Measurements from ENCODE around the gene TLE5.
"Not testable (repeated sequence)": the region's sequence is repeated elsewhere in the genome, so short reads cannot be mapped to it uniquely, and the experiment has no call there.

Gene TLE5

DNA sequence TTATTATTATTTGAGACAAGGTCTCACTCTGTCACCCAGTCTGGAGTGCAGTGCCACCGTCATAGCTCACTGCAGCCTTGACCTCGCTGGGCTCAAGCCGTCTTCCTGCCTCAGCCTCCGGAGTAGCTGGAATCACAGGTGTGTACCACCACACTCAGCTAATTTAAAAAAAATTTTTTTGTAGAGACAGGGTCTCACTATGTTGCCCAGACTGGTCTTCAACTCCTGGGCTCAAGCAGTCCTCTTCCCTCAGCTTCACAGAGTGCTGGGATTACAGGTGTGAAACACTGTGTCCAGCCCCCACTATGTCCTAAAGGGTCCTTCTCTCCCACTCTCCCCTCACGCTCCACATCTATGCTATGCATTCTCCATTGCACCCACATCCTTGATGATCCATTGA, 24.1 kb downstream of the TLE5 start:
- H2BK5ac ChIP-seq (ENCODE audit: low read length): no peak overlapping the region
- no peak overlapping the region for H3K9ac ChIP-seq (ENCODE audit: low read depth, low read length, poor library complexity)
- H3K36me3 ChIP-seq (replicated peaks in 1 of 2; ENCODE audit: control insufficient read depth in 2 of 2, insufficient read depth in 2 of 2, low read length in 2 of 2): no peaks in the 10 kb centered on the region
- H3K27me3 ChIP-seq (ENCODE audit: control insufficient read depth in 3 of 3, insufficient read depth in 3 of 3, low read depth in 1 of 3, low read length in 3 of 3): peaks cover 0 to 37% (median 36%) of the 10 kb centered on the region in 3 experiments
- H3K14ac ChIP-seq (ENCODE audit: low read length): no peak overlapping the region
- no peak overlapping the region for H3K4me2 ChIP-seq (ENCODE audit: insufficient read depth, low read length, poor library complexity, severe bottlenecking)
- H3K4me1 ChIP-seq (ENCODE audit: control insufficient read depth in 2 of 2, insufficient read depth in 1 of 2, low read depth in 1 of 2, low read length in 2 of 2): peaks cover 26 to 31% of the 10 kb centered on the region in 2 donors
- no CpG with 5 or more reads among the region's 5 CpGs for WGBS, 2 donors (ENCODE audit: extremely low coverage in 2 of 2, insufficient read length in 2 of 2, insufficient replicate concordance in 1 of 2)
- H2AFZ ChIP-seq (ENCODE audit: low read length): no peak overlapping the region
- no peak overlapping the region for H3K18ac ChIP-seq (ENCODE audit: low read length)
- H3K23ac ChIP-seq (ENCODE audit: low read depth, low read length, poor library complexity): no peak overlapping the region
- H2BK15ac ChIP-seq (ENCODE audit: low read length): no peak overlapping the region
- no peaks in the 10 kb centered on the region for H3K79me1 ChIP-seq (ENCODE audit: low read depth, low read length)
- H2AK5ac ChIP-seq (ENCODE audit: low read depth, low read length): no peak overlapping the region
- H4K91ac ChIP-seq (ENCODE audit: low read depth, low read length, poor library complexity): no peak overlapping the region
- H2BK120ac ChIP-seq (ENCODE audit: low read depth, low read length): no peak overlapping the region
- no peaks in the 10 kb centered on the region for H3K9me3 ChIP-seq (replicated peaks in 1 of 2; ENCODE audit: control insufficient read depth in 2 of 2, insufficient read depth in 1 of 2, low read depth in 1 of 2, low read length in 2 of 2)
- no peak overlapping the region for H2BK12ac ChIP-seq (ENCODE audit: low read length)
- no peak for DNase-seq (ENCODE audit: low spot score)
- no peak overlapping the region for H4K8ac ChIP-seq (ENCODE audit: low read depth, low read length)
- H3K4ac ChIP-seq (ENCODE audit: low read length): no peak overlapping the region
- H3K27ac ChIP-seq (replicated peaks; ENCODE audit: low read length): no peak overlapping the region
- no peak overlapping the region for H3K4me3 ChIP-seq (ENCODE audit: low read length in 2 of 2)

DNA sequence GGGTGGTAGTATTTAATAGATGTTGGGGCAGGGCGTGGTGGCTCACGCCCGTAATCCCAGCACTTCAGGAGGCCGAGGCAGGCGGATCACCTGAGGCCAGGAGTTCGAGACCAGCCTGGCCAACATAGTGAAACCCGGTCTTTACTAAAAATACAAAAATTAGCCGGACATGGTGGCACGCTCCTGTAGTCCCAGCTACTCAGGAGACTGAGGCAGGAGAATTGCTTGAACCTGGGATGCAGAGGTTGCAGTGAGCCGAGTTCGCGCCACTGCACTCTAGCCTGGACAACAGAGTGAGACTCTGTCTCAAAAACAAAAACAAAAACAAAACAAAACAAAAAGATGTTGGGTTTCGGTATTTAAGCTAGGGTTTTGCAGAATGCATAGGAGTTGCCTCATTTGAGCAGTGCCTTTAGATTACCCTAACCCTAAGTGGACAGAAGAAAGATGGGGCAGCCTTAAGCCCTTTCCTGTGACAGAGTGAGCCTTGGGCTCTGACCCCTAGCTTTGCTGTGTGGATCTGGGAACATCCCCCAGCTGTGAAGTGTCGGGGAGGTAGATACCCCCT, 25.2 kb downstream of the TLE5 start:
- not testable (repeated sequence) for H2AK5ac ChIP-seq (ENCODE audit: low read depth, low read length); H3K36me3 ChIP-seq (replicated peaks in 1 of 2; ENCODE audit: control insufficient read depth in 2 of 2, insufficient read depth in 2 of 2, low read length in 2 of 2); H3K27ac ChIP-seq (replicated peaks; ENCODE audit: low read length); H2AFZ ChIP-seq (ENCODE audit: low read length); H3K9me3 ChIP-seq (replicated peaks in 1 of 2; ENCODE audit: control insufficient read depth in 2 of 2, insufficient read depth in 1 of 2, low read depth in 1 of 2, low read length in 2 of 2); H3K4me2 ChIP-seq (ENCODE audit: insufficient read depth, low read length, poor library complexity, severe bottlenecking); H4K8ac ChIP-seq (ENCODE audit: low read depth, low read length); H3K14ac ChIP-seq (ENCODE audit: low read length); H2BK120ac ChIP-seq (ENCODE audit: low read depth, low read length); DNase-seq (ENCODE audit: low spot score); H3K23ac ChIP-seq (ENCODE audit: low read depth, low read length, poor library complexity); H2BK12ac ChIP-seq (ENCODE audit: low read length); H3K79me1 ChIP-seq (ENCODE audit: low read depth, low read length); H4K91ac ChIP-seq (ENCODE audit: low read depth, low read length, poor library complexity); H2BK15ac ChIP-seq (ENCODE audit: low read length); H2BK5ac ChIP-seq (ENCODE audit: low read length); H3K4ac ChIP-seq (ENCODE audit: low read length); H3K9ac ChIP-seq (ENCODE audit: low read depth, low read length, poor library complexity)
- Histone ChIP-seq H3K4me1 (ENCODE audit: control insufficient read depth in 2 of 2, insufficient read depth in 1 of 2, low read depth in 1 of 2, low read length in 2 of 2) (peaks cover 20 to 25% of the 10 kb centered on the region in 2 donors), H3K27me3 (ENCODE audit: control insufficient read depth in 3 of 3, insufficient read depth in 3 of 3, low read depth in 1 of 3, low read length in 3 of 3) (peaks cover 2 to 43% (median 43%) of the 10 kb centered on the region in 3 experiments), H3K4me3 (ENCODE audit: low read length in 2 of 2) (peak overlapping the region in 1 of 2 donors; percentile 25), H3K18ac (ENCODE audit: low read length) (peak overlapping the region; percentile 20)
- WGBS, 2 donors (ENCODE audit: extremely low coverage in 2 of 2, insufficient read length in 2 of 2, insufficient replicate concordance in 1 of 2): no CpG with 5 or more reads among the region's 14 CpGs

DNA sequence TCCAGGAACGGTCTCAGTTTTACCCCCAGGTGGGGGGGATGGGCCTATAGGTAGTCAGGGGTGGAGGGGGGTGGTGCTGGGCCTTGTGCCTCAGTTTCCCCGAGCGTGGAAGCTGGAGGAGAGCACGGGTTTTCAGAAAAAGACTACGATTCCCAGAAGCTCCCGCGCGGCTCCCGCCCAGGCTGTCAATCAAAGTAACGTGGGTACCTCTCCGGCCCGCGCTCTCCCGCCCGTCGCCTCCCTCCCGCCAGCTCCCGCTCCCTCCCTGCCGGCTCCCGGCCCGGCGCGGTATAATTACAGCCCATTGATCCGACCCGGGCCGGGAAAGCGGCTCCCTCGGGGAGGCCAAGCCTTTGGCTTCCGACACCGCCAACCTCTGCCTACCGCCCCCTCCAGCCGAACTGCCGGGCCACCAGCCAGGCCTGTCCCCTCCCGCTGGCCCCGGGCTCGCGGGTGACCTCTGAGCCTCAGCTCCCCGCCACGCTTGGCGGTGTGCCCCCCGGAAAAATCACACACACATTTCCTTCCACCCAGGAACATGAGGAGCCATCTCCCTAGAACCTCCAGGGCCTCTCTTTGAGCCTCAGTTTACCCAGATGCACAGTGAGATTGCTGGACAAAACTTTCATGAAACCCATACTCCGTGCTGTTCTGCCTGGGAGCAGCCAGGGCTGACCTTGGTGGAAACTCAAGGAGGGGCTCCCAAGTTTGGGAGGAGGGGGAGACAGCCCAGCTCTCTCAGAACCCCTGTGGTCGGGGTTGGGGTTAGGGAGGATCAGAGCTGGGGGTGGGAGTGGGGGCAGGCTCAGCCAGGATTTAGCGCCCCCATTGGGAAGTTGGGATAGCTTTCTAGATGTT, 25.9 kb downstream of the TLE5 start:
- Histone ChIP-seq H3K4me2 (ENCODE audit: insufficient read depth, low read length, poor library complexity, severe bottlenecking) (peak overlapping the region; percentile 81), H4K8ac (ENCODE audit: low read depth, low read length) (no peak overlapping the region), H3K18ac (ENCODE audit: low read length) (peak overlapping the region; percentile 81), H3K4ac (ENCODE audit: low read length) (no peak overlapping the region), H3K14ac (ENCODE audit: low read length) (no peak overlapping the region), H3K4me3 (ENCODE audit: low read length in 2 of 2) (peak overlapping the region; percentile 48 to 78), H4K91ac (ENCODE audit: low read depth, low read length, poor library complexity) (no peak overlapping the region), H3K27me3 (ENCODE audit: control insufficient read depth in 3 of 3, insufficient read depth in 3 of 3, low read depth in 1 of 3, low read length in 3 of 3) (peaks cover 2 to 50% (median 47%) of the 10 kb centered on the region in 3 experiments), H3K23ac (ENCODE audit: low read depth, low read length, poor library complexity) (no peak overlapping the region), H3K9me3 (replicated peaks in 1 of 2; ENCODE audit: control insufficient read depth in 2 of 2, insufficient read depth in 1 of 2, low read depth in 1 of 2, low read length in 2 of 2) (no peaks in the 10 kb centered on the region), H2AFZ (ENCODE audit: low read length) (peak overlapping the region; percentile 94), H3K27ac (replicated peaks; ENCODE audit: low read length) (peak overlapping the region; percentile 59), H3K36me3 (replicated peaks in 1 of 2; ENCODE audit: control insufficient read depth in 2 of 2, insufficient read depth in 2 of 2, low read length in 2 of 2) (no peaks in the 10 kb centered on the region), H2AK5ac (ENCODE audit: low read depth, low read length) (no peak overlapping the region), H3K4me1 (ENCODE audit: control insufficient read depth in 2 of 2, insufficient read depth in 1 of 2, low read depth in 1 of 2, low read length in 2 of 2) (peaks cover 14 to 18% of the 10 kb centered on the region in 2 donors), H2BK12ac (ENCODE audit: low read length) (no peak overlapping the region), H2BK120ac (ENCODE audit: low read depth, low read length) (no peak overlapping the region), H2BK15ac (ENCODE audit: low read length) (peak overlapping the region; percentile 61), H3K79me1 (ENCODE audit: low read depth, low read length) (no peaks in the 10 kb centered on the region), H3K9ac (ENCODE audit: low read depth, low read length, poor library complexity) (no peak overlapping the region), H2BK5ac (ENCODE audit: low read length) (no peak overlapping the region)
- DNase-seq (ENCODE audit: low spot score): peak; percentile 95
- no CpG with 5 or more reads among the region's 44 CpGs for WGBS, 2 donors (ENCODE audit: extremely low coverage in 2 of 2, insufficient read length in 2 of 2, insufficient replicate concordance in 1 of 2)

DNA sequence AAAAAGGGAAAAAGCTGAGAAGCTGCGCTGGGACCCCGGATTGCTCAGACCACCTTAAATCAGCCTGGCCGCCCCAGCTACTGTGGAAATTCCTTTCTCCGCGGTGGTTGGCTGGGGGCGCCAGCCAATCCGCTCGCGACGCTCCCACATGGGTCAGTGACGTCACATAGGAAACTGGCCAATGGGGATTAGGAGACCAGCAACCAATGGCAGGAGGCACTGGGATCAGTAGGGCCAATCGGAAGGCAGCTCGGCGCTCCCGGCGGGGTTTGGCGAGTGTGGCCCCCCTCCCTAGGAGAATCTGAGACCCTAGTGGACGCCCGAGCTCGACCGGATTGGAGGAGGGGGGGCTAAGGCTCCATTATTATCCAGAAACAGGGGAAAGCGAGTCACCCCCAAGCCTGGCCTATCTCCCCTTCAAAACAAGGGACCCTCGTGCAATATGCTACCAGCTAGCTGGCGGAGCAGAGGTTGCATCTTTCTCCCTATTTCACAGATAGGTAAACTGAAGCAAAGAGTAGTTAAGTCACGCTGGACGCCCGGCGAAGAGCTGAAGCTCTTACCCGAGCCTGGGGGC, 26.7 kb downstream of the TLE5 start:
- H3K14ac ChIP-seq (ENCODE audit: low read length): no peak overlapping the region
- H3K9me3 ChIP-seq (replicated peaks in 1 of 2; ENCODE audit: control insufficient read depth in 2 of 2, insufficient read depth in 1 of 2, low read depth in 1 of 2, low read length in 2 of 2): no peaks in the 10 kb centered on the region
- H3K4me3 ChIP-seq (ENCODE audit: low read length in 2 of 2): peak overlapping the region; percentile 48 to 78
- peaks cover 12 to 18% of the 10 kb centered on the region in 2 donors for H3K4me1 ChIP-seq (ENCODE audit: control insufficient read depth in 2 of 2, insufficient read depth in 1 of 2, low read depth in 1 of 2, low read length in 2 of 2)
- H2BK120ac ChIP-seq (ENCODE audit: low read depth, low read length): no peak overlapping the region
- H2BK5ac ChIP-seq (ENCODE audit: low read length): no peak overlapping the region
- H2BK15ac ChIP-seq (ENCODE audit: low read length): peak overlapping the region; percentile 61
- peak overlapping the region; percentile 94 for H2AFZ ChIP-seq (ENCODE audit: low read length)
- H3K27ac ChIP-seq (replicated peaks; ENCODE audit: low read length): peak overlapping the region; percentile 59
- no CpG with 5 or more reads among the region's 29 CpGs for WGBS, 2 donors (ENCODE audit: extremely low coverage in 2 of 2, insufficient read length in 2 of 2, insufficient replicate concordance in 1 of 2)
- H4K91ac ChIP-seq (ENCODE audit: low read depth, low read length, poor library complexity): no peak overlapping the region
- no peak overlapping the region for H2BK12ac ChIP-seq (ENCODE audit: low read length)
- H4K8ac ChIP-seq (ENCODE audit: low read depth, low read length): no peak overlapping the region
- no peak overlapping the region for H3K9ac ChIP-seq (ENCODE audit: low read depth, low read length, poor library complexity)
- H3K79me1 ChIP-seq (ENCODE audit: low read depth, low read length): no peaks in the 10 kb centered on the region
- H3K18ac ChIP-seq (ENCODE audit: low read length): peak overlapping the region; percentile 81
- no peak overlapping the region for H2AK5ac ChIP-seq (ENCODE audit: low read depth, low read length)
- peak overlapping the region; percentile 81 for H3K4me2 ChIP-seq (ENCODE audit: insufficient read depth, low read length, poor library complexity, severe bottlenecking)
- H3K27me3 ChIP-seq (ENCODE audit: control insufficient read depth in 3 of 3, insufficient read depth in 3 of 3, low read depth in 1 of 3, low read length in 3 of 3): peaks cover 2 to 57% (median 54%) of the 10 kb centered on the region in 3 experiments
- no peaks in the 10 kb centered on the region for H3K36me3 ChIP-seq (replicated peaks in 1 of 2; ENCODE audit: control insufficient read depth in 2 of 2, insufficient read depth in 2 of 2, low read length in 2 of 2)
- no peak overlapping the region for H3K4ac ChIP-seq (ENCODE audit: low read length)
- H3K23ac ChIP-seq (ENCODE audit: low read depth, low read length, poor library complexity): no peak overlapping the region
- peak; percentile 99 for DNase-seq (ENCODE audit: low spot score)

All from neuronal stem cell (in vitro differentiated cells).